Activated CD4-positive, alpha-beta T cell treated with anti-CD3 and anti-CD28 coated beads, Interleukin-2, amount 50 U/mL, for 48 hours (primary cell): Measurements from ENCODE around the gene KRCC1.
"Not testable (repeated sequence)": the region's sequence is repeated elsewhere in the genome, so short reads cannot be mapped to it uniquely, and the experiment has no call there.

Source experiments
- DNase-seq, 2 experiments: peaks; one replicate each; pipeline ENCODE4 v3.0.0-alpha.2; 2020

Gene KRCC1

GRCh38 chr2:88074854-88075292 is 19.3 kb upstream of the KRCC1 start:
- DNase-seq = no peak

GRCh38 chr2:88074150-88074549 is 18.6 kb upstream of the KRCC1 start:
- no peak for DNase-seq

GRCh38 chr2:88071365-88071764 is 15.8 kb upstream of the KRCC1 start:
- DNase-seq = no peak

- no peak for DNase-seq
Measured at GRCh38 chr2:88070055-88070454, 14.5 kb upstream of the KRCC1 start.

- no peak for DNase-seq
Measured at GRCh38 chr2:88069117-88069516, 13.5 kb upstream of the KRCC1 start.

- no peak for DNase-seq
Measured at GRCh38 chr2:88068044-88068443, 12.5 kb upstream of the KRCC1 start.

GRCh38 chr2:88067598-88067997 is 12.0 kb upstream of the KRCC1 start, which contains the start of gene SMYD1:
SMYD1 (plus strand) TSS chr2:88067825; CDS start chr2:88067865, 40 bp downstream.
- DNase-seq = no peak

- DNase-seq = no peak
Measured at GRCh38 chr2:88067189-88067588, 11.6 kb upstream of the KRCC1 start.

GRCh38 chr2:88066543-88066942 is 11.0 kb upstream of the KRCC1 start:
- DNase-seq = no peak

GRCh38 chr2:88061295-88061694 is 5.7 kb upstream of the KRCC1 start:
- no peak for DNase-seq

GRCh38 chr2:88060907-88061275 is 5.3 kb upstream of the KRCC1 start:
- no peak for DNase-seq

GRCh38 chr2:88059979-88060906 is 4.7 kb upstream of the KRCC1 start:
- DNase-seq = peak in 1 of 2 experiments; percentile 21

GRCh38 chr2:88058191-88058590 is 2.6 kb upstream of the KRCC1 start:
- DNase-seq = no peak

- no peak for DNase-seq
Measured at GRCh38 chr2:88057437-88057844, 1.9 kb upstream of the KRCC1 start.

- no peak for DNase-seq
Measured at GRCh38 chr2:88054782-88055370, 707 bp downstream of the KRCC1 start.

- no peak for DNase-seq
Measured at GRCh38 chr2:88053934-88054781, 1.4 kb downstream of the KRCC1 start.

- no peak for DNase-seq
Measured at GRCh38 chr2:88053296-88053695, 2.3 kb downstream of the KRCC1 start.

- no peak for DNase-seq
Measured at GRCh38 chr2:88051792-88052191, 3.8 kb downstream of the KRCC1 start.

GRCh38 chr2:88049622-88050021 is 6.0 kb downstream of the KRCC1 start:
- no peak for DNase-seq

- no peak for DNase-seq
Measured at GRCh38 chr2:88048541-88048940, 7.0 kb downstream of the KRCC1 start.

GRCh38 chr2:88045561-88045960 is 10.0 kb downstream of the KRCC1 start:
- DNase-seq = not testable (repeated sequence)

GRCh38 chr2:88042476-88042875 is 13.1 kb downstream of the KRCC1 start:
- no peak for DNase-seq
